Vagina (tissue), 2 donors: ENCODE results near the gene HHATL. TPM values are rescaled to one million over a fixed set of nuclear protein-coding genes. Genes with fewer than 3 reads are reported as not detected.

Experiments used
- DNase-seq, 2 donors: peaks; one replicate each; pipeline ENCODE4 v3.0.0-alpha.2; 2017; ENCODE audit errors: extremely low spot score in 2 of 2
- H3K27ac ChIP-seq: fragments of 200-600 bp; sonication (generic); one replicate; pipeline ENCODE4 v1.5.1; 2019
- H3K27me3 ChIP-seq: fragments of 200-600 bp; sonication (generic); one replicate; pipeline ENCODE4 v1.5.1; 2019
- H3K36me3 ChIP-seq, 2 donors: fragments of 200-600 bp; sonication (generic); one replicate each; pipeline ENCODE4 v1.5.1; 2017 to 2019
- H3K4me1 ChIP-seq: fragments of 200-600 bp; sonication (generic); one replicate; pipeline ENCODE4 v1.5.1; 2019
- H3K4me3 ChIP-seq, 2 donors: fragments of 200-600 bp; sonication (generic); 1 replicate in 1 of 2; 2 replicates in 1 of 2; pipeline ENCODE4 v1.5.1; 2016 to 2019
- H3K9me3 ChIP-seq: fragments of 200-600 bp; sonication (generic); one replicate; pipeline ENCODE4 v1.5.1; 2019
- POLR2A ChIP-seq, 2 donors: fragments of 450-650 bp; IDR thresholded peaks; one replicate each; pipeline ENCODE4 v1.6.1; 2017; ENCODE audit warnings: antibody characterized with exemption in 2 of 2, mild to moderate bottlenecking in 2 of 2, moderate library complexity in 2 of 2
- POLR2AphosphoS5 ChIP-seq, 2 donors: sonication (generic); formaldehyde crosslinking; IDR thresholded peaks; one replicate each; pipeline ENCODE4 v1.9.0; 2017; ENCODE audit warnings: antibody characterized with exemption in 2 of 2, mild to moderate bottlenecking in 2 of 2, low read depth in 1 of 2; ENCODE audit not compliant: insufficient read depth in 1 of 2
- intact Hi-C: fragments of 100-400 bp; cut with DNase I; formaldehyde crosslinking; loops from one replicate; pipeline ENCODE4 v1.15.1; 2023
- total RNA-seq: library from RNA; depleted of rRNA; stranded (reverse); fragments of >200 nt; gene quantifications from one replicate; pipeline ENCODE4 v1.2.3, GENCODE V29; 2016
- TF ChIP-seq, protein P1 (sequence below), 3 experiments: fragments of 450-650 bp in 2 of 3; fragments of 200-600 bp in 1 of 3; sonication (generic) in 1 of 3; IDR thresholded peaks; one replicate each; pipeline ENCODE4 v1.5.1; 2017 to 2019; ENCODE audit warnings: antibody characterized with exemption in 3 of 3, mild to moderate bottlenecking in 2 of 3, moderate library complexity in 2 of 3

The HHATL gene
- total RNA-seq, 1 donor from 2014 or later, result not detected

DNA sequence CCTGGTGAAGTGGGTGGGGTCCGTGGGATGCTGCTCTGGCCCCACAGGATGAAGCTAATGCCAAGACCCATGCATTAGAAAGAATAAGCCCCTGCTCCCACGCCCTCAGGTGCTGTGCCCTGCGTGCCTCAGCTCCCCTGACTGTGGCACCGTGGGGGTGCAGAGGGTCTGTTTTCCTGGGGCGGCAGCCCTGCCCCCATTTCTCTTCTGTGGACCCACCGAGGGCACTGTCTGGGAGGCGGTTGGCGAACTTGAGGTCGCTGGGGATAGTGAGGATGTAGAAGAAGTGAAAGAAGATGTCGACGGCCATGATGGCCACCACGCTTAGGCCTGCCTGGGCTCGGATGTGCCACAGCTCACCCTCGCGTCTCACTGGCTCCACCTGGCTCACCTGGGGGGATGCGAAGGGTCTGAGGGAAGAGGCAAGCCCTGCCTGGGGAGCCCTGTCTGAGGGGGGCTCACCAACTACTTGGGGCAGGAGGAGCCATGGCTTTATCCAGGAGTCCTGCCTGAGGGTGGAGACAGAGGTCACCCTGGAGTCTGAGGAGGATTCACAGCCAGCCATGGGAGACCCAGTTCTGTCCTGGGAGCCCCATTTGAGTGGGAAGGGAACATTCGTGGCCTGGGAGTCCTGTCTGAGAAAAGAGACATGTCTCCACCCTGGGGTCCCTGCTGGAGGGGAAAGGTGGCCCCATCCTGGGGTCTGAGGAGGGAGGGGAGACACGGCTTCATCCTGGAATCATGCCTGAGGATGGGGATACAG lies 5.1 kb downstream of the HHATL start:
- no peaks in the 10 kb centered on the region for H3K36me3 ChIP-seq
- intact Hi-C loops, result loop anchor here (5.0 kb wide), 1 partner anchor 1035 kb away; no protein-coding TSS in a partner anchor
- DNase-seq, result peak in 1 of 2 donors; percentile 87
- no peaks in the 10 kb centered on the region for H3K4me1 ChIP-seq
- TF ChIP-seq POLR2AphosphoS5 (IDR thresholded peaks at IDR 0.05; ENCODE audit: insufficient read depth in 1 of 2, low read depth in 1 of 2) (no peak), POLR2A (IDR thresholded peaks at IDR 0.05) (no peak)
- TF ChIP-seq, protein P1, sequence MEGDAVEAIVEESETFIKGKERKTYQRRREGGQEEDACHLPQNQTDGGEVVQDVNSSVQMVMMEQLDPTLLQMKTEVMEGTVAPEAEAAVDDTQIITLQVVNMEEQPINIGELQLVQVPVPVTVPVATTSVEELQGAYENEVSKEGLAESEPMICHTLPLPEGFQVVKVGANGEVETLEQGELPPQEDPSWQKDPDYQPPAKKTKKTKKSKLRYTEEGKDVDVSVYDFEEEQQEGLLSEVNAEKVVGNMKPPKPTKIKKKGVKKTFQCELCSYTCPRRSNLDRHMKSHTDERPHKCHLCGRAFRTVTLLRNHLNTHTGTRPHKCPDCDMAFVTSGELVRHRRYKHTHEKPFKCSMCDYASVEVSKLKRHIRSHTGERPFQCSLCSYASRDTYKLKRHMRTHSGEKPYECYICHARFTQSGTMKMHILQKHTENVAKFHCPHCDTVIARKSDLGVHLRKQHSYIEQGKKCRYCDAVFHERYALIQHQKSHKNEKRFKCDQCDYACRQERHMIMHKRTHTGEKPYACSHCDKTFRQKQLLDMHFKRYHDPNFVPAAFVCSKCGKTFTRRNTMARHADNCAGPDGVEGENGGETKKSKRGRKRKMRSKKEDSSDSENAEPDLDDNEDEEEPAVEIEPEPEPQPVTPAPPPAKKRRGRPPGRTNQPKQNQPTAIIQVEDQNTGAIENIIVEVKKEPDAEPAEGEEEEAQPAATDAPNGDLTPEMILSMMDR (IDR thresholded peaks at IDR 0.05), result no peak
- H3K9me3 ChIP-seq, result no peaks in the 10 kb centered on the region
- no peaks in the 10 kb centered on the region for H3K27me3 ChIP-seq
- no peak overlapping the region for H3K4me3 ChIP-seq
- no peak overlapping the region for H3K27ac ChIP-seq

DNA sequence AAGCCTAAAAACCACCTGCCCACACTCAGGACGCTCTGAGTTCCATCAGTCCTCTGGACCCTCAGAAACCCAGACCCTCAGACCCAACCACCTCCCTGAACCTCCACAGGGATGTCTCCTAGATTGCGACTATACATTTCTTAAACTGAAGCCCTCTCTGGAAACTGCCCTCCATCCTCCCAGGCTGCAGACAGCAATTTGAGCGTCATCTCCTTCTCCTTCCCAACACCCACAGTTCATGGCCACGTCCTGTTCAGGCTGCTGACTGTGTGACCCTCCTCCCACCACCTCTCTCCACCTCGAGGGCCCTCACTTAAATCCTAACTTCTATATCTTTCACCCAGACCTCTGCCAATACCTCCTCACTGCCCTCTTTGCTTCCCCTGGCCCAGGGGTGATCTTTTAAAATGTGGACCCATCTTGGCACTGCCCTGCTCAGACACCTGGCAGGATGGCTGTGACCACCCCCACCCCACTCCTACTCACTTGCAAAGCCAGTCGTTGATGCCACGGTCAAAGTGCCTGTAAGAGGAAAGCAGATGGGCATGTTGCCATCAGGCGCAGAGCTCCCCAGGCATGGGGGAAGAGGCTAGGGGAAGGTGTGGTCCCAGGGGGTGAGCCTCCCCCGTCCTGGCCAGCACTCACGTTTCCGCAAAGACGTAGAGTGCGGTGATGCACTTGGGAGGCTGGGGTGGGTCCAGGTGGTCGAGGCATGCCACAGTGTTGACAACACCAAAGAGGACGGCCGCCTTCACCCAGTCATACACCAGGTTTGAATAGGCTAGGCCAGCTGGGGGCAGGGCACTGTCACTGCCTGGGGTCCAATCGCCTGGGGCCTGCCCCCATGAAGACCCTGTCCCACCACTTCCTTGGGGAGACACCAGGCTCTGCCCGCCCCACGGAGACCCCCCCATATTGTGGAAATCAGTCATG lies 6.0 kb downstream of the HHATL start:
- TF ChIP-seq, protein P1 (IDR thresholded peaks at IDR 0.05), result no peak
- intact Hi-C loops, result loop anchor here (5.0 kb wide), 1 partner anchor 1036 kb away; no protein-coding TSS in a partner anchor
- DNase-seq, result peak in 1 of 2 donors; percentile 90

DNA sequence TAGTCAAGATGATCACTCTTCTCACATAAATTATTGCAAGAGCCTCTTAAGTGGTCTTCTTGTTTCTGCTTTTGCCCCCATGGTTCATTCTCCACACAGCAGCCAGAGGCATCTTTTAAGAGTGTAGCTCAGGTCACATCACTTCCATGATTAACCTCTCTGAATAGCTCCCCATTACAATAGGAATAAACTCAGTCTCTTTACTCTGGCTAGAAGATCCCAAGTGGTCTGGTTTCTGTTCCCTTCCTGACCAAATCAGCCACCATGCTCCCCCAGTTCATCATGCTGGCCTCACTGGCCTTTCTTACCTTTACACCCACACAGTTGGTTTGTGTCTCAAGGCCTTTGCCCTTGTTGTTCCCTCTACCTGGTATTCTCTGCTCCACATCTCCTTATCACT lies 8.2 kb downstream of the HHATL start:
- no peaks in the 10 kb centered on the region for H3K4me1 ChIP-seq
- H3K27ac ChIP-seq, result no peak overlapping the region
- TF ChIP-seq, protein P1 (IDR thresholded peaks at IDR 0.05), result no peak
- H3K36me3 ChIP-seq, result no peaks in the 10 kb centered on the region
- intact Hi-C loops, result no loop called here
- H3K27me3 ChIP-seq, result no peaks in the 10 kb centered on the region
- no peaks in the 10 kb centered on the region for H3K9me3 ChIP-seq
- DNase-seq, result no peak
- H3K4me3 ChIP-seq, result no peak overlapping the region

More for the DNA sequence above, 6.0 kb downstream of the HHATL start:
- Histone ChIP-seq H3K27ac (no peak overlapping the region), H3K4me3 (no peak overlapping the region), H3K4me1 (no peaks in the 10 kb centered on the region), H3K27me3 (no peaks in the 10 kb centered on the region), H3K9me3 (no peaks in the 10 kb centered on the region), H3K36me3 (no peaks in the 10 kb centered on the region)

DNA sequence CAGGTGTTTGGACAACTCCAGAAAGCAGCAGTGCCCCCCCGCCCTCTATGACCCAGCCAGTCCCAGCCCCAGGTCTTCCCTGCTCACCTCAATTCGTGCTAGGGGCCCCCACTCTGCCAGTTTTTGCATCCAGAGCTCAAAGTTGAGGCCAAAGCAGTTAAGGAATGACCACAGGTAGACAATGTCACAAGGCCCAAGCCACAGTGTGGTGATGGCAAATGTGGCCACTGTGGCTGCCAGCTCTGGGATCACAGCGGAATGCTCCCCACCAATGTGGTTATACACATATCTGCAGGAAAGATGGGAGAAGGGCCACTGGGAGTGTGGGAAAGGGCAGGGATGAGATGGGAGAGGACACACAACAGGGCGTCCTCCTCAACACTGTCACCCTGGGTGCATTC lies 9.1 kb downstream of the HHATL start:
- H3K4me3 ChIP-seq, result no peak overlapping the region
- no peaks in the 10 kb centered on the region for H3K36me3 ChIP-seq
- no peak for DNase-seq
- no peak overlapping the region for H3K27ac ChIP-seq
- no peaks in the 10 kb centered on the region for H3K27me3 ChIP-seq
- TF ChIP-seq, protein P1 (IDR thresholded peaks at IDR 0.05), result no peak
- no peak for TF ChIP-seq POLR2AphosphoS5 (IDR thresholded peaks at IDR 0.05; ENCODE audit: insufficient read depth in 1 of 2, low read depth in 1 of 2)
- TF ChIP-seq POLR2A (IDR thresholded peaks at IDR 0.05), result no peak
- intact Hi-C loops, result no loop called here
- no peaks in the 10 kb centered on the region for H3K9me3 ChIP-seq
- no peaks in the 10 kb centered on the region for H3K4me1 ChIP-seq
